Measurements from ENCODE around the gene SH3TC2. TPM values are rescaled to one million over a fixed set of nuclear protein-coding genes. Genes with fewer than 3 reads are reported as not detected.

The SH3TC2 gene
- total and polyA plus RNA-seq, 3 donors from 2014 or later: 32.4 to 136 (median 130) TPM

GRCh38 chr5:149043641-149044040 lies 19.2 kb downstream of the SH3TC2 start:
- no peaks in the 10 kb centered on the region for H3K36me3 ChIP-seq (ENCODE audit: low read depth, missing control alignments)
- no peak for DNase-seq
- TF ChIP-seq POLR2A (IDR thresholded peaks at IDR 0.05) (no peak), CTCF (IDR thresholded peaks at IDR 0.05) (no peak)
- no peaks in the 10 kb centered on the region for H3K27me3 ChIP-seq
- intact Hi-C loops (cut with DNase I; ENCODE audit: low total_unique reads): no loop called here
- H3K27ac ChIP-seq: no peak overlapping the region
- 38 to 70% methylated on average over 4 of the region's 4 CpGs for WGBS, 2 donors
- peaks cover 5% of the 10 kb centered on the region for H3K4me1 ChIP-seq
- H3K9me3 ChIP-seq: no peaks in the 10 kb centered on the region
- H3K4me3 ChIP-seq: no peak overlapping the region

GRCh38 chr5:149042865-149043264 lies 20.0 kb downstream of the SH3TC2 start:
- no peaks in the 10 kb centered on the region for H3K36me3 ChIP-seq (ENCODE audit: low read depth, missing control alignments)
- H3K4me3 ChIP-seq: no peak overlapping the region
- no peak for DNase-seq
- H3K27ac ChIP-seq: no peak overlapping the region
- intact Hi-C loops (cut with DNase I; ENCODE audit: low total_unique reads): no loop called here
- peaks cover 5% of the 10 kb centered on the region for H3K4me1 ChIP-seq
- 93 to 100% methylated on average over 1 of the region's 1 CpG for WGBS, 2 donors
- TF ChIP-seq POLR2A (IDR thresholded peaks at IDR 0.05) (no peak), CTCF (IDR thresholded peaks at IDR 0.05) (no peak)
- H3K9me3 ChIP-seq: no peaks in the 10 kb centered on the region
- H3K27me3 ChIP-seq: no peaks in the 10 kb centered on the region

- Histone ChIP-seq H3K36me3 (ENCODE audit: low read depth, missing control alignments) (no peaks in the 10 kb centered on the region), H3K4me1 (peaks cover 5% of the 10 kb centered on the region), H3K27me3 (no peaks in the 10 kb centered on the region), H3K4me3 (no peak overlapping the region), H3K9me3 (no peaks in the 10 kb centered on the region), H3K27ac (no peak overlapping the region)
- TF ChIP-seq POLR2A (IDR thresholded peaks at IDR 0.05) (no peak), CTCF (IDR thresholded peaks at IDR 0.05) (no peak)
- no peak for DNase-seq
- intact Hi-C loops (cut with DNase I; ENCODE audit: low total_unique reads): no loop called here
- WGBS, 2 donors: 86 to 92% methylated on average over 5 of the region's 5 CpGs
Measured at GRCh38 chr5:149041242-149041641, 21.6 kb downstream of the SH3TC2 start.

GRCh38 chr5:149040421-149040820 lies 22.4 kb downstream of the SH3TC2 start:
- H3K27me3 ChIP-seq: no peaks in the 10 kb centered on the region
- no peak overlapping the region for H3K4me3 ChIP-seq
- 24 to 44% methylated on average over 1 of the region's 1 CpG for WGBS, 2 donors
- TF ChIP-seq CTCF (IDR thresholded peaks at IDR 0.05) (no peak), POLR2A (IDR thresholded peaks at IDR 0.05) (no peak)
- H3K27ac ChIP-seq: no peak overlapping the region
- intact Hi-C loops (cut with DNase I; ENCODE audit: low total_unique reads): no loop called here
- H3K4me1 ChIP-seq: peaks cover 5% of the 10 kb centered on the region
- H3K9me3 ChIP-seq: no peaks in the 10 kb centered on the region
- H3K36me3 ChIP-seq (ENCODE audit: low read depth, missing control alignments): no peaks in the 10 kb centered on the region
- DNase-seq: no peak

- no peak for TF ChIP-seq CTCF (IDR thresholded peaks at IDR 0.05)
- no peak for TF ChIP-seq POLR2A (IDR thresholded peaks at IDR 0.05)
- no peaks in the 10 kb centered on the region for H3K27me3 ChIP-seq
- no peak overlapping the region for H3K4me3 ChIP-seq
- no peaks in the 10 kb centered on the region for H3K36me3 ChIP-seq (ENCODE audit: low read depth, missing control alignments)
- intact Hi-C loops (cut with DNase I; ENCODE audit: low total_unique reads): loop anchor here (10.0 kb wide), 2 partner anchors 75 to 305 kb away; no protein-coding TSS in a partner anchor
- H3K4me1 ChIP-seq: peaks cover 5% of the 10 kb centered on the region
- H3K9me3 ChIP-seq: no peaks in the 10 kb centered on the region
- H3K27ac ChIP-seq: no peak overlapping the region
- 83 to 88% methylated on average over 2 of the region's 2 CpGs for WGBS, 2 donors
- no peak for DNase-seq
Measured at GRCh38 chr5:149039506-149039905, 23.4 kb downstream of the SH3TC2 start.

All from testis (tissue), 3 donors.